HepG2 (cell line): ENCODE results near the gene TMEM106B. TPM values are rescaled to one million over a fixed set of nuclear protein-coding genes. Genes with fewer than 3 reads are reported as not detected.

Experiments
- IRX3 ChIP-seq: sonication (generic); formaldehyde crosslinking; IDR thresholded peaks from 2 replicates; pipeline ENCODE4 v1.8.1; 2023; ENCODE audit warnings: mild to moderate bottlenecking, low read depth, missing genetic modification reagents, borderline replicate concordance
- NPAS2 ChIP-seq: sonication (generic); formaldehyde crosslinking; IDR thresholded peaks from 2 replicates; pipeline ENCODE4 v1.8.0; 2022; ENCODE audit warnings: mild to moderate bottlenecking, missing genetic modification reagents, borderline replicate concordance
- PHF5A ChIP-seq: IDR thresholded peaks from one replicate; pipeline ENCODE4 v1.6.1; 2018; ENCODE audit warnings: low read depth, missing genetic modification reagents; ENCODE audit not compliant: unreplicated experiment
- ZBTB38 ChIP-seq: sonication (generic); formaldehyde crosslinking; IDR thresholded peaks from 2 replicates; pipeline ENCODE4 v1.5.1; 2020; ENCODE audit warnings: mild to moderate bottlenecking, missing genetic modification reagents
- ZFP90 ChIP-seq: sonication (generic); formaldehyde crosslinking; IDR thresholded peaks from 2 replicates; pipeline ENCODE4 v1.8.0; 2022; ENCODE audit warnings: missing genetic modification reagents, mild to moderate bottlenecking, inconsistent platforms, borderline replicate concordance
- ZNF431 ChIP-seq: sonication (generic); formaldehyde crosslinking; IDR thresholded peaks from 2 replicates; pipeline ENCODE4 v1.9.0; 2022; ENCODE audit warnings: missing genetic modification reagents, low read depth, mild to moderate bottlenecking, borderline replicate concordance
- ZNF510 ChIP-seq: sonication (generic); formaldehyde crosslinking; IDR thresholded peaks from 2 replicates; pipeline ENCODE4 v1.4.0; 2020; ENCODE audit warnings: low read depth, mild to moderate bottlenecking, missing genetic modification reagents
- ZNF589 ChIP-seq: sonication (generic); formaldehyde crosslinking; conservative IDR thresholded peaks from 2 replicates; pipeline ENCODE4 v1.8.0; 2022; ENCODE audit warnings: mild to moderate bottlenecking, moderate library complexity, missing genetic modification reagents
- ZSCAN20 ChIP-seq: sonication (generic); formaldehyde crosslinking; IDR thresholded peaks from 2 replicates; pipeline ENCODE4 v1.4.0; 2020; ENCODE audit warnings: missing genetic modification reagents, mild to moderate bottlenecking, borderline replicate concordance
- ZSCAN31 ChIP-seq: sonication (generic); formaldehyde crosslinking; IDR thresholded peaks from 2 replicates; pipeline ENCODE4 v1.5.0; 2020; ENCODE audit warnings: low read depth, mild to moderate bottlenecking, missing genetic modification reagents
- polyA plus RNA-seq, 8 experiments: library from polyadenylated mRNA; depleted of rRNA in 3 of 8; stranded (reverse) in 7 of 8; unstranded in 1 of 8; fragments of >200 nt; fragmentation: Illumina TruSeq in 4 of 8; extraction: Trizol in 4 of 8; gene quantifications; 2 replicates each; pipeline versions ENCODE4 v1.2.1 to v1.2.3, GENCODE V29; 2011 to 2016; ENCODE audit warnings: low read depth in 4 of 8, missing spikeins in 1 of 8, mixed read lengths in 1 of 8; ENCODE audit not compliant: insufficient read depth in 1 of 8
- total RNA-seq, 5 experiments: library from RNA; depleted of rRNA; stranded (reverse); fragments of >200 nt; fragmentation: Illumina TruSeq; extraction: Trizol; gene quantifications; 2 replicates each; pipeline ENCODE4 v1.2.3, GENCODE V29; 2016; ENCODE audit warnings: low read depth in 1 of 5
- TF ChIP-seq, protein P1 (sequence below): sonication (generic); formaldehyde crosslinking; IDR thresholded peaks from 2 replicates; pipeline ENCODE4; 2020; ENCODE audit warnings: missing genetic modification reagents, mild to moderate bottlenecking, borderline replicate concordance
- TF ChIP-seq, protein P2 (sequence below): sonication (generic); formaldehyde crosslinking; IDR thresholded peaks from 2 replicates; pipeline ENCODE4 v1.5.1; 2020; ENCODE audit warnings: missing genetic modification reagents, mild to moderate bottlenecking, borderline replicate concordance
- TF ChIP-seq, protein P3 (sequence below): sonication (generic); formaldehyde crosslinking; IDR thresholded peaks from 2 replicates; pipeline ENCODE4 v1.9.0; 2021; ENCODE audit warnings: missing genetic modification reagents, borderline replicate concordance
- TF ChIP-seq, protein P4 (sequence below): IDR thresholded peaks from 2 replicates; pipeline ENCODE4 v1.6.1; 2016; ENCODE audit warnings: missing genetic modification reagents, missing compliant biosample characterization

TMEM106B gene
- total and polyA plus RNA-seq, 2 of the 13 experiments (the other 11 are each of a cell fraction or from before 2014, with no cell fraction given) = 16.8 to 25.1 TPM

DNA sequence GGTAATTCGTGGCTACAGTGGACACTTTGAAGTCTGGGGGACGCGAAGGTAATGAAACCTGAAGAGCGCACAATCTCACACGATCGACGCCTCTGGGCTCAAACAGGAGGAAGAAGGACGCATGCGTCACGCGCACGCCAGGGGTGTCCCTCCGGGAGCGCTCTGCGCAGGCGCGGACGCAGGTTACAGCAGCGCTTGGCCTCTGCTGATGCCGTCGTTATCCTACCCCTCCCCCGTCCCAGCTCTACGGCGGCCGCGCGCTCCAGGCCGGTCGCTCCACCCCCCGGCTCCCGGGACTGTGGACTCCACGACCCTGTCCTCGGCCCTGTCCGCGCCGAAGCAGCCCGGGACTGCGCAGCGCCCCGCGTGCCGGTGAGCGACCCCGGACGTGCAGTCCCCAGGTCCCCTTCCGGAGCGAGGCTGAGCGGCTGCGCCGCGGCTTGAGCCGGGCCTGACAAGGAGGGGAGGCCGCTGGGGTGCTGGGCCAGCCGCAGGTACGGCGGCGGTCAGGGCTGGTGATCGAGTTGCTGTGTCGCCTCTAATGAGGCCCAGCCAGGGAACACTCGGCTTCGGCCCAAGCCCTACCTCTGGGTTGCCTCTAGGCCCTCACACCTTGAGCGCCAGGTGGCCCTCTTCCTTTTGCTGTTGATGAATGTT, at the start of gene TMEM106B (continued):
- TF ChIP-seq, protein P1, sequence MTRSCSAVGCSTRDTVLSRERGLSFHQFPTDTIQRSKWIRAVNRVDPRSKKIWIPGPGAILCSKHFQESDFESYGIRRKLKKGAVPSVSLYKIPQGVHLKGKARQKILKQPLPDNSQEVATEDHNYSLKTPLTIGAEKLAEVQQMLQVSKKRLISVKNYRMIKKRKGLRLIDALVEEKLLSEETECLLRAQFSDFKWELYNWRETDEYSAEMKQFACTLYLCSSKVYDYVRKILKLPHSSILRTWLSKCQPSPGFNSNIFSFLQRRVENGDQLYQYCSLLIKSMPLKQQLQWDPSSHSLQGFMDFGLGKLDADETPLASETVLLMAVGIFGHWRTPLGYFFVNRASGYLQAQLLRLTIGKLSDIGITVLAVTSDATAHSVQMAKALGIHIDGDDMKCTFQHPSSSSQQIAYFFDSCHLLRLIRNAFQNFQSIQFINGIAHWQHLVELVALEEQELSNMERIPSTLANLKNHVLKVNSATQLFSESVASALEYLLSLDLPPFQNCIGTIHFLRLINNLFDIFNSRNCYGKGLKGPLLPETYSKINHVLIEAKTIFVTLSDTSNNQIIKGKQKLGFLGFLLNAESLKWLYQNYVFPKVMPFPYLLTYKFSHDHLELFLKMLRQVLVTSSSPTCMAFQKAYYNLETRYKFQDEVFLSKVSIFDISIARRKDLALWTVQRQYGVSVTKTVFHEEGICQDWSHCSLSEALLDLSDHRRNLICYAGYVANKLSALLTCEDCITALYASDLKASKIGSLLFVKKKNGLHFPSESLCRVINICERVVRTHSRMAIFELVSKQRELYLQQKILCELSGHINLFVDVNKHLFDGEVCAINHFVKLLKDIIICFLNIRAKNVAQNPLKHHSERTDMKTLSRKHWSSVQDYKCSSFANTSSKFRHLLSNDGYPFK (CRISPR knock-in tag) = peak; percentile 87; the same call in 1 of the 2 replicates
- peak; percentile 94; the same call in 1 of the 2 replicates for TF ChIP-seq ZSCAN31 (CRISPR knock-in tag)
- TF ChIP-seq, protein P2, sequence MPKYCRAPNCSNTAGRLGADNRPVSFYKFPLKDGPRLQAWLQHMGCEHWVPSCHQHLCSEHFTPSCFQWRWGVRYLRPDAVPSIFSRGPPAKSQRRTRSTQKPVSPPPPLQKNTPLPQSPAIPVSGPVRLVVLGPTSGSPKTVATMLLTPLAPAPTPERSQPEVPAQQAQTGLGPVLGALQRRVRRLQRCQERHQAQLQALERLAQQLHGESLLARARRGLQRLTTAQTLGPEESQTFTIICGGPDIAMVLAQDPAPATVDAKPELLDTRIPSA (CRISPR knock-in tag) = no peak
- TF ChIP-seq PHF5A (CRISPR knock-in tag) = no peak
- TF ChIP-seq ZBTB38 (CRISPR knock-in tag) = peak; percentile 83; the same call in 1 of the 2 replicates
- no peak for TF ChIP-seq NPAS2
- peak; percentile 13; the same call in 1 of the 2 replicates for TF ChIP-seq ZNF510 (CRISPR knock-in tag)
- TF ChIP-seq ZFP90 (CRISPR knock-in tag) = peak; percentile 12; the same call in 1 of the 2 replicates
- peak; percentile 93 for TF ChIP-seq ZNF589 (CRISPR knock-in tag)
- peak; percentile 99 for TF ChIP-seq IRX3 (CRISPR knock-in tag)
- TF ChIP-seq ZSCAN20 (CRISPR knock-in tag) = peak; percentile 98; the same call in 1 of the 2 replicates
- TF ChIP-seq, protein P3, sequence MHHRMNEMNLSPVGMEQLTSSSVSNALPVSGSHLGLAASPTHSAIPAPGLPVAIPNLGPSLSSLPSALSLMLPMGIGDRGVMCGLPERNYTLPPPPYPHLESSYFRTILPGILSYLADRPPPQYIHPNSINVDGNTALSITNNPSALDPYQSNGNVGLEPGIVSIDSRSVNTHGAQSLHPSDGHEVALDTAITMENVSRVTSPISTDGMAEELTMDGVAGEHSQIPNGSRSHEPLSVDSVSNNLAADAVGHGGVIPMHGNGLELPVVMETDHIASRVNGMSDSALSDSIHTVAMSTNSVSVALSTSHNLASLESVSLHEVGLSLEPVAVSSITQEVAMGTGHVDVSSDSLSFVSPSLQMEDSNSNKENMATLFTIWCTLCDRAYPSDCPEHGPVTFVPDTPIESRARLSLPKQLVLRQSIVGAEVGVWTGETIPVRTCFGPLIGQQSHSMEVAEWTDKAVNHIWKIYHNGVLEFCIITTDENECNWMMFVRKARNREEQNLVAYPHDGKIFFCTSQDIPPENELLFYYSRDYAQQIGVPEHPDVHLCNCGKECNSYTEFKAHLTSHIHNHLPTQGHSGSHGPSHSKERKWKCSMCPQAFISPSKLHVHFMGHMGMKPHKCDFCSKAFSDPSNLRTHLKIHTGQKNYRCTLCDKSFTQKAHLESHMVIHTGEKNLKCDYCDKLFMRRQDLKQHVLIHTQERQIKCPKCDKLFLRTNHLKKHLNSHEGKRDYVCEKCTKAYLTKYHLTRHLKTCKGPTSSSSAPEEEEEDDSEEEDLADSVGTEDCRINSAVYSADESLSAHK (CRISPR knock-in tag) = no peak
- TF ChIP-seq, protein P4, sequence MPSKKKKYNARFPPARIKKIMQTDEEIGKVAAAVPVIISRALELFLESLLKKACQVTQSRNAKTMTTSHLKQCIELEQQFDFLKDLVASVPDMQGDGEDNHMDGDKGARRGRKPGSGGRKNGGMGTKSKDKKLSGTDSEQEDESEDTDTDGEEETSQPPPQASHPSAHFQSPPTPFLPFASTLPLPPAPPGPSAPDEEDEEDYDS = 0 out of 2 replicates have a peak, but pooled peaks have one; percentile 73
- peak; percentile 98 for TF ChIP-seq ZNF431 (CRISPR knock-in tag)
